GM19043 (cell line): ENCODE results near the gene PARD3B.
A peak's percentile ranks its signal among the peaks of the same experiment; 100 is the strongest.

Experiments used
- ATAC-seq: cut with Tn5 transposase; IDR thresholded peaks from one replicate; pipeline ENCODE4 v1.9.1; 2021; ENCODE audit warnings: low read depth; ENCODE audit not compliant: unreplicated experiment

Gene PARD3B

DNA sequence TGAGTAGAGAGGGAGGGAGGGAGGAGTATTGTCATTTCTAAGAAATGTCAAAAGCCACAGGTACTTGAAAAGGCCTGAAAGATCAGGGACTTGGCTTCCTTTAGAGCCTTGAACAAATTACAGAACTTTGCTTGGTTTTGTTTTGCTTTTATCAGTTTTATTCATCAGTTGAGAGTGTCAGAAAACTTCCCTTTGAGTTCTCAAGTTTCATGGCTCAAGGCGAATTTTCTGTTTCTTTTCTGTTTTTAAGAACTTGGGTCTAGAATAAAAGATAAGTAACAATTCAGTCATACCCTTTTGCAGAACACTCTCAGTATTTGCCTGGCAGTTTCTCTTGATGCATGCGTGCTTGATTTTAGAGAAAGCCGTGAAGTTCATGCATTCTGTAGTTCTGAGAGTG is 531.9 kb downstream of the PARD3B start:
- ATAC-seq: no peak

DNA sequence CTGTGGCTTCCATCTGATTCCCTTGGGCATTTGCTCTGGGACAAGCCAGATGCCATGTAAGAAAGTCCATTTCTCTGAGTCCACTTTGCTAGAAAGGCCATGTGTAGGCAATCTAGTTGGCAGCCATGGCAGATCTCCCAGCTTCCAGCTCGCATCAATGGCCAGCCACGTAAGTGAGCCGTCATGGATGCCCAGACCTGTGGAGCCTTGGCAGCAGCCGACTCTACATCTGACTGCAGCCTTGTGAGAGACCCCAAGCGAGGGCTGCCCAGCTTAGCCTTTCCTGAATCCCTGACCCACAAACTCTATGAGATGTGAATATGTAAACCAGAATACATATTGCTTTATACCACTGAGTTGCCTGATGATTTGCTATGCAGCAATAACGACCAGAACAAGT is 533.5 kb downstream of the PARD3B start:
- ATAC-seq: no peak

GRCh38 chr2:205079173-205079572 is 533.9 kb downstream of the PARD3B start:
- no peak for ATAC-seq

DNA sequence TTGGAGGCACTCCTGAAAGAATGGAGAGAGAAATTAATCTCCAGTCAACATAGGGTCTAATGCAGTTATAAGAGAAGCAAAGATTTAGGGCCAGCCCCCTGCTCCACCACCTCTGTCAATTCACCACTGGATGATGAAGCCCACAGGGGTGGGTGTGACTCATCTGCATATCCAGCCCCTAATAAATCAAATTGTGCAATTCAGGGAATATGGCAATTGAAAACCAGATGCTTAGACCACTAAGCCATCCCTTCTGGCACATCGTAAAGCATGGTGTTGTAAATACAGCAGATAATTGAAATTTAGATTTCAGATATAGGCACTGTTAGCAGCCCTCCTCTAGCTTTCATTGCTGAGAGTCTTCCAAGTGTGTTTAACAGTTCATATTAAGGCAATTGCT is 541.4 kb downstream of the PARD3B start:
- no peak for ATAC-seq

DNA sequence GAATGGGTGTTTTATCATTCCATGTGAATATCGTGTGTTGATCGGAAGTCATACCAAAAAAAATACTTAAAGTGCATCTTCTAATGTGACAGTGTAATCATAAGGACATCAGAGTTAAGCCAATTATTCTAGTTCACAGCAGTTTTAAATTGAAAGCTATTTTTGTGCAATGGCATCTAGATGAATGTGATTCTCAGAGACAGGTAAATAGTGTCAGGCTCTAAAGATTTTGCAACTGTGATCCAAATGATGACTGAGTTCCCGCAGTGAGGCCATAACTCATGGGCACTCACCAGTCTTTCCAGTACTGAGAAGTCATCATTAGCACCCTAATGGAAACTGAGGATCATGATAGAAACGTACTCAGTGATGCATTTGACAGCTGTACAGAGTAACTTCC is 542.6 kb downstream of the PARD3B start:
- ATAC-seq: no peak

- ATAC-seq: no peak
These were observed 544.7 kb downstream of the PARD3B start for GRCh38 chr2:205089958-205090357.

DNA sequence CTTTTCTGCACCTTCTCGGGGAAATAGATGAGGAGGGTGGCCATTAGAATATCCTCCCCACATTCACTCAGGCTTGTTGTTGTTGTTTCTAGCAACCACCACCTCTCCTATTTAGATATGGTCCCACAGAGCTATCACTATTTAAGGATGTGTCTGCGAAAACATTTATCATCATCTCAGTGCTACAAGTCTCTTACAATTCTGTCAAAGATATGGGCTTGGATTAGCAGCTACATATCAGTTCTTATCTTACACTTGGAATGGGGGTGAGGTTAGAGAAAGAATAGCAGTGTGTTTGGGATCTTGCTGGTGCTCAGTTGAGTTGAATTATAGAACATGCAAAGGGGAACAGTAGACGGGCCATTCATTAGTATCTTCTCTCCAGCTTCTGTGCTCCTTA is 546.1 kb downstream of the PARD3B start:
- ATAC-seq: no peak

- ATAC-seq: no peak
These were observed 548.8 kb downstream of the PARD3B start for GRCh38 chr2:205094031-205094430.

GRCh38 chr2:205103699-205104098 is 558.4 kb downstream of the PARD3B start:
- ATAC-seq: no peak

- ATAC-seq: no peak
These were observed 562.5 kb downstream of the PARD3B start for GRCh38 chr2:205107810-205108209.

GRCh38 chr2:205115511-205115910 is 570.2 kb downstream of the PARD3B start:
- ATAC-seq: no peak

DNA sequence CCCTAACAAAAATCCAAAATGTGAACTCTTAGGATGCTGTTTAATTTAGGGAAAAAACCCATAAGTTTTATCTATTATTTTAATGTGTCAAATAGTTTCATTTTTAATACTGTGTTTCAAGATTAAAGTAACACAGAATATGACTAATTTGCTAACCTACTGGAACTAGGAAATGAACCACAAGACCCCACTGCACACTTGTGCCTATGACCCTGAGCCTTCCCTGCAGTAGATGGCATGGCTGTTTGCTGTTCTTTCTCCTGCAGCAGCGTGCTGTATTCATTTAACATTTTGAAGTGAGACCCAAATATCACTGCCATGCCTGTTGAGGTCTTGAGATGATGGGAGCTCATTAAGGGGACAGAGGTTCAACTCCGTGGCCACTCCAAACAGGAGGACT is 571.9 kb downstream of the PARD3B start:
- no peak for ATAC-seq

DNA sequence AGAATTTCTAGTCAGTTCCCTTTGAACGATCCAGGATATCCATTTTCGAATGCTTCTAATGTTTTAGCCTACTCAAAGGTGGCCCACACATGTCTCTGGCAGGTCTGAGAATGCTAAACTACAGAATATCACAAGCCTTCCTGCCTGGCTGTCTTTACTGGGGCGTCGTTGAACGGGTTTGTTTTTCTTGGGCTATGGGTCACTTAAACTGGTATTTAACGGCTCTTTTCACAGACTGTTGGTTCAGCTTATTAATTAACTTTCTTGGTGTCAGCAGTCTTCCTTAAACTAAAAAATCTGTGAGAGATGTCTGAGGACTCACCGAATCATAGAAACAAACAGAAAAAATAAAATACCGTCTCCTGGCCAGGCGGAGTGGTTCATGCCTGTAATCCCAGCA is 573.9 kb downstream of the PARD3B start:
- no peak for ATAC-seq

DNA sequence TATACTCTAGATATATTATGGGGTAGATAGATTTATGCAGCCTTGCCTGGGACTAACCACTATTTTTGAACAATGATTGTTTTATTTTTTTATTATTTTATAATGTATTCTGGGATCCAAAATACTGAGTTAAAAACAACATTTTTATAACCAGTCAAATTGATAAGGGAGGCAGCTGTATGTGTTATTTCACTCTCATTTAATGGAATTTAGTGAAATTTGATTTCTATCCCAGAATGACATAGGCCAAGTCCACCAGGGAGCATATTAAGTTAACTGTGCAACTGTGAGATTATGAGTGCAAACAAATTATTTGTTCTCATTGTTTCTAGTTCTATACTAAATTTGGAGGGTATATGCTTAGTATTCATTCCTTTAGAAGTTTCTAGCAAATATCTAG is 583.5 kb downstream of the PARD3B start:
- no peak for ATAC-seq

GRCh38 chr2:205129531-205129930 is 584.3 kb downstream of the PARD3B start:
- ATAC-seq: no peak

- ATAC-seq: no peak
These were observed 585.0 kb downstream of the PARD3B start for GRCh38 chr2:205130111-205130829.

GRCh38 chr2:205133544-205133943 is 588.3 kb downstream of the PARD3B start:
- ATAC-seq: no peak

DNA sequence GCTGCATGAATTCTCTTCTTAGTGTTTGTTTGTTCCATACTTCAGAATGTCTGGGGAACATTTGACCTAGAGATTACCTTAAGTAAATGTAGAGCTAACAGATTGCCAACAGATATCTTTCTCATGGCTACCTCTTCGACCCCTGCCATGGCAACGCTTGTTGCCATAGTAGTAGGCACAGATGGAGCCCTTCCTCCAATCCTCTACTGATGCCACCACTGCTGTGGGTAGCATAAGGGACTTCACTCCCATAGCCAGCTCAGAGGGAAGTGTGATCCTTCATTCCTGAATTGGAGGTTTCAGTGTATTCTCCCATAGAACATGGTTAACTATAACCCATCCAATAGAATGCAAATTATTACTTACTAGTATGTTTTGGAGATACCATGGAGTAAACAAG is 593.5 kb downstream of the PARD3B start:
- no peak for ATAC-seq

- peak; percentile 84 for ATAC-seq
These were observed 594.7 kb downstream of the PARD3B start for GRCh38 chr2:205139822-205140463.

DNA sequence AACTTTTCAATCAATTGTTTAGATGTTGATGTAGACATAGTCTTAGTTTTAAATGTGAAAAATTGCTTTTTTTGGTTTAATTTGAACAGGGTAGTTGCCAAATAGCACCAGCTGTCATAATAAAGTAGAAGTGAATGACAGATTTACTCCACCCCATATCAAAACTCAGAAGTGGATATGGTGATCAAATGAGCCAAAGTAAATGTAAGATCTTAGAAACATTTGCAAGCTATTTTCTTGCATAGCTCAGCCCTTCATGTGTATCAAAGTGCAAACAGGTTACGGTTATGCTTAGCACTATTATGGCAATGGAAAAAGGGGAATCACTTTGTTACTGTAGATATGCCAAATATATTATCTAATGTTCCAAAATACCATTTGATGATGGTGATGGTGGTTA is 596.1 kb downstream of the PARD3B start:
- no peak for ATAC-seq

DNA sequence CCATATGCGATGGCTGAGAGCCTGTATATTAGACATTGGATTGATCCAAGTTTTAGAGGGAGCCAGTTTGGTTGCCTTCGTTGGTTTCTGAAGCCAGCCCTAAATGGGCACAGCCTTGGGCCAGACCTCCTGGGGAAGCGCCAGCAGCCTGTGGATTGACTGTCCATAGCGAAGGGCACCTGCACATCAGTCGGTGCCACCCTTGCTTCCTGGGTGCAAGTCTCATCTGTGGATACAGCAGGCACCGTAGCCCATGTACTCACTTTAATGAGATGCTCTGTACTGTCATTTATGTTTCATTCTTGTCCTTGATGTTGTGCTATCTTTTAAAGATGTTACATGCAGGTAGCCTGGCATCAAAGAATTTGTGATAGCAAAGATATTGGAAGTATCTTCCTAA is 600.6 kb downstream of the PARD3B start:
- ATAC-seq: no peak

DNA sequence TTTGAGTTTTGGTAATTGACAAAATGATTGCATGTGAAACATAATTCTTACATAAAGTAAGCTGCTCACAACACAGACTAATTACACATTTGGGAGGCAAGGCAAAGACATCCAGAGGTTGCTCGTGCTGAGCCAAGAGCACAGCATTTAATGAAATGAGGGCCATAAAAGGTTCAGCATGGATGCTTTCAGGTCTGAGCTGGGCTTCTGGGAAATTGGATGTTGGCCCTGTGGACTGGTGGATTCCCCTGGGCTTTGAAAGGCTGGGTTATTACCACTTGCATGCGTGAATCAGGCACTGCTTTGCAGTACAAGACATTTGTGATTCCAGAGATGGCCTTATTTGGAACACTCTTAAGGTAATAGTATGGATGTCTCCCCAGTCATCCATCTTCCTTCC is 603.5 kb downstream of the PARD3B start:
- ATAC-seq: no peak
